Fibroblast of lung (primary cell): ENCODE measurements around the gene ABCC9. TPM values are rescaled to one million over a fixed set of nuclear protein-coding genes. Genes with fewer than 3 reads are reported as not detected.

Experiments used
- DNase-seq, 2 donors: peaks; one replicate each; pipeline versions ENCODE4 v3.0.0 to v3.0.0-alpha.2; 2010; ENCODE audit warnings: low read depth in 2 of 2
- H2AFZ ChIP-seq: 2 replicates; pipeline ENCODE4 v1.5.1; 2012; ENCODE audit warnings: low read length, control low read depth, inconsistent platforms
- H3K27ac ChIP-seq: 2 replicates; pipeline ENCODE4 v1.5.1; 2011; ENCODE audit warnings: low read length, control low read depth; ENCODE audit not compliant: insufficient read depth
- H3K27me3 ChIP-seq: 2 replicates; pipeline ENCODE4 v1.5.1; 2011; ENCODE audit warnings: mild to moderate bottlenecking, low read length; ENCODE audit not compliant: control insufficient read depth, insufficient read depth
- H3K36me3 ChIP-seq: 2 replicates; pipeline ENCODE4 v1.5.1; 2011; ENCODE audit warnings: low read length; ENCODE audit not compliant: control insufficient read depth, insufficient read depth
- H3K4me1 ChIP-seq: 2 replicates; pipeline ENCODE4 v1.5.1; 2011; ENCODE audit warnings: low read length; ENCODE audit not compliant: control insufficient read depth, insufficient read depth; ENCODE audit errors: extremely low read depth
- H3K4me2 ChIP-seq: 2 replicates; pipeline ENCODE4 v1.5.1; 2011; ENCODE audit warnings: low read length, control low read depth; ENCODE audit not compliant: insufficient read depth; ENCODE audit errors: extremely low read depth
- H3K4me3 ChIP-seq, 4 experiments: fragments of 200-600 bp in 1 of 4; sonication (generic) in 1 of 4; replicated peaks in 1 of 4; 2 replicates each; pipeline ENCODE4 v1.5.1; 2011 to 2016; ENCODE audit warnings: low read length in 4 of 4, low read depth in 3 of 4, mild to moderate bottlenecking in 3 of 4, control low read depth in 2 of 4, inconsistent platforms in 1 of 4, mixed read lengths in 1 of 4; ENCODE audit not compliant: insufficient read depth in 1 of 4; ENCODE audit errors: control extremely low read depth in 1 of 4
- H3K79me2 ChIP-seq: 2 replicates; pipeline ENCODE4 v1.5.1; 2012; ENCODE audit warnings: mild to moderate bottlenecking, low read length, inconsistent platforms; ENCODE audit not compliant: control insufficient read depth, insufficient read depth
- H3K9ac ChIP-seq: 2 replicates; pipeline ENCODE4 v1.5.1; 2011; ENCODE audit warnings: mild to moderate bottlenecking, low read length, control low read depth; ENCODE audit not compliant: insufficient read depth
- H3K9me3 ChIP-seq: 2 replicates; pipeline ENCODE4 v1.5.1; 2012; ENCODE audit warnings: low read depth, low read length; ENCODE audit not compliant: control insufficient read depth, insufficient read depth
- H4K20me1 ChIP-seq: 2 replicates; pipeline ENCODE4 v1.5.1; 2011; ENCODE audit warnings: low read length; ENCODE audit not compliant: control insufficient read depth, insufficient read depth; ENCODE audit errors: extremely low read depth
- EZH2 ChIP-seq: IDR thresholded peaks from 2 replicates; pipeline ENCODE4 v1.5.1; 2012; ENCODE audit warnings: low read length, control low read depth, mild to moderate bottlenecking; ENCODE audit errors: missing control alignments
- polyA plus RNA-seq, 2 donors: library from polyadenylated mRNA; depleted of rRNA in 1 of 2; stranded (reverse) in 1 of 2; unstranded in 1 of 2; fragments of >200 nt; gene quantifications; 2 replicates each; pipeline ENCODE4 v1.2.1, GENCODE V29; 2011 to 2012; ENCODE audit warnings: missing spikeins in 1 of 2
- total RNA-seq: library from RNA; depleted of rRNA; stranded (reverse); fragments of >200 nt; gene quantifications from 2 replicates; pipeline ENCODE4 v1.2.1, GENCODE V29; 2014
- TF ChIP-seq, protein P1 (sequence below), 2 donors: IDR thresholded peaks in 1 of 2; conservative IDR thresholded peaks in 1 of 2; 1 replicate in 1 of 2; 2 replicates in 1 of 2; pipeline ENCODE4 v1.5.1; 2011 to 2012; ENCODE audit warnings: low read length in 2 of 2, control low read depth in 1 of 2, inconsistent platforms in 1 of 2, low read depth in 1 of 2, mild to moderate bottlenecking in 1 of 2

ABCC9 gene
- total and polyA plus RNA-seq, 2 donors (not counting 1 experiment from before 2014, with no cell fraction given) = 9.9 to 31.1 TPM

DNA sequence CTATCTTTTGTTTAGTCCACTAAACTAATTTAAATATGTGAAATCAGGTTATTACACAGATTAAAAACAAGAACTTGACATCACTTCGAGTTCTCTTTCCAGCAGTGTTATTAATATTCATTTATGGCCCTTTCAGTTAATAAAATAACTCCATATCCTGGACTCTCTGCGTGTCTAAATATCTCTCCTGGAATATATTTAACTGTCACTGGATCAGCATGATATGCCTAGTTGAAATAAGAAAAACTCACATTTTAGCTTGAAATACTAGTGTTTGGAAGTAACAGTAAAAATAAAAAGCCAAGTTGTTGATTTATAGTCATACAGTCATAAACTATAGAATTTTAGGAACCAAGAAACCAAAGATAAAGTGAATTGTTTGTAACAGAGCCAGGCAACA lies 45.6 kb downstream of the ABCC9 start:
- no peak overlapping the region for H3K4me3 ChIP-seq
- no peaks in the 10 kb centered on the region for H3K27me3 ChIP-seq
- H3K9me3 ChIP-seq = no peaks in the 10 kb centered on the region
- H3K9ac ChIP-seq = no peak overlapping the region
- H3K4me1 ChIP-seq = no peaks in the 10 kb centered on the region
- no peak for DNase-seq
- H2AFZ ChIP-seq = no peak overlapping the region
- H3K36me3 ChIP-seq = no peaks in the 10 kb centered on the region
- TF ChIP-seq, protein P1, sequence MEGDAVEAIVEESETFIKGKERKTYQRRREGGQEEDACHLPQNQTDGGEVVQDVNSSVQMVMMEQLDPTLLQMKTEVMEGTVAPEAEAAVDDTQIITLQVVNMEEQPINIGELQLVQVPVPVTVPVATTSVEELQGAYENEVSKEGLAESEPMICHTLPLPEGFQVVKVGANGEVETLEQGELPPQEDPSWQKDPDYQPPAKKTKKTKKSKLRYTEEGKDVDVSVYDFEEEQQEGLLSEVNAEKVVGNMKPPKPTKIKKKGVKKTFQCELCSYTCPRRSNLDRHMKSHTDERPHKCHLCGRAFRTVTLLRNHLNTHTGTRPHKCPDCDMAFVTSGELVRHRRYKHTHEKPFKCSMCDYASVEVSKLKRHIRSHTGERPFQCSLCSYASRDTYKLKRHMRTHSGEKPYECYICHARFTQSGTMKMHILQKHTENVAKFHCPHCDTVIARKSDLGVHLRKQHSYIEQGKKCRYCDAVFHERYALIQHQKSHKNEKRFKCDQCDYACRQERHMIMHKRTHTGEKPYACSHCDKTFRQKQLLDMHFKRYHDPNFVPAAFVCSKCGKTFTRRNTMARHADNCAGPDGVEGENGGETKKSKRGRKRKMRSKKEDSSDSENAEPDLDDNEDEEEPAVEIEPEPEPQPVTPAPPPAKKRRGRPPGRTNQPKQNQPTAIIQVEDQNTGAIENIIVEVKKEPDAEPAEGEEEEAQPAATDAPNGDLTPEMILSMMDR (conservative IDR thresholded peaks at IDR 0.05 in 1 of 2, IDR thresholded peaks at IDR 0.05 in 1 of 2; ENCODE audit: low read depth in 1 of 2, low read length in 2 of 2) = no peak
- no peak for TF ChIP-seq EZH2
- H3K79me2 ChIP-seq = no peaks in the 10 kb centered on the region
- H3K27ac ChIP-seq = no peak overlapping the region
- H3K4me2 ChIP-seq = no peak overlapping the region
- H4K20me1 ChIP-seq = no peaks in the 10 kb centered on the region

DNA sequence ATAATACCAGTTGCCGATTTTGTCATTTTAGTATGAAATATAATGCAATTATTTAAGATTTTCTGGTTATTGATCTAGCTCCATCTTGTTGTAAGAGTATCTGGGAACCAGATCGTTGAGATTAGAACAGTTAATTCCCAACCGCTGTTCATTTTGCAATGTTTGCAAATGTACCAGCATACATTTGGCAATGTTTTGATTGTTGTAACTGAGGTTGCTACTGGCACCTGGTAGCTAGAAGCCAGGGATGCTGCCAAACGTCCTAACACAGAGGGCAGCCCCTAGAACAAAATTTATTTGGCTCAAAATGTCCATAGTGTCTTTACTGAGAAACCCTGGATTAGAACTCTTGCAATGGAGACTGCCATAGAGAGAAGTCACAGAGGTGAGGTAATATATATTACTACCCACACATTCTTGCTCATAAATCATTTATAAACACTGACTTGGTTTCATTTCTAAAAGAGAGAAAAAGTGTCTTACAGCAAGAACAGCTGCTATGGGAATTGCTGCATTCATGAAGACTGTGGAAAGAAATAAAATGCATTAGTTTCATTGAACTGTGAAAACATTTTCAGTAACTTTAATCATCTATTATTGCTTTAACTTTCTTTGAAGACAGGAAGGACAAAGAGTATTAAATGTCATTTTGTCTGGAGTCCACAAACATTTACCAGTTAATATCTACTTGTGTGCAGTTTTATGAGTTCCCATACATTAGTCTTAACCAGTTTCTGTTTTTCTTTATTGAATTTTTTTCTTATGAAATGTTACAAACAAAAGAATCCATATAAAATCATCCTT lies 46.2 kb downstream of the ABCC9 start:
- Histone ChIP-seq H3K9ac (no peak overlapping the region), H3K36me3 (no peaks in the 10 kb centered on the region)
- DNase-seq = peak in 1 of 2 donors; percentile 19

DNA sequence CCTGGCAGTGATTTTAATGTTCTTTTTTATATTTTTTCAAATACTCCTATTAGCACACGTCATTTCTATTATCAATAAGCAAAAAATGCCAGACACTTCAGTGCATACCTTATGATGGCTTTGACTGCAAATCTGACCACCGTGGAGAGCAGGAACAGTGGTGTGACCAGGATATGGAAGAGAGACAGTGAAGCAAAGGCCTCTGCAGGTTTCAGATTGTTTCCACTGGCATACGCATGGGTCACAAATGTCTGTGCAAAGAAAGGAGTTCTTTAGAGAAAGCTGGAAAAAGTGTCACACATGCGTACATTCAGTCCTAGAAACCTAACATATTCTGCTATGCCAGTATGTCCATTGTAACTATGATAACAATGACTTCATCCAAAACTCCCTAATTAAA lies 47.3 kb downstream of the ABCC9 start:
- no peak overlapping the region for H3K4me3 ChIP-seq
- no peaks in the 10 kb centered on the region for H4K20me1 ChIP-seq
- DNase-seq = no peak
- H3K27me3 ChIP-seq = no peaks in the 10 kb centered on the region
- H3K27ac ChIP-seq = no peak overlapping the region
- TF ChIP-seq EZH2 = no peak
- TF ChIP-seq, protein P1 (conservative IDR thresholded peaks at IDR 0.05 in 1 of 2, IDR thresholded peaks at IDR 0.05 in 1 of 2; ENCODE audit: low read depth in 1 of 2, low read length in 2 of 2) = no peak
- no peaks in the 10 kb centered on the region for H3K4me1 ChIP-seq
- H3K79me2 ChIP-seq = no peaks in the 10 kb centered on the region
- H3K9ac ChIP-seq = no peak overlapping the region
- no peaks in the 10 kb centered on the region for H3K9me3 ChIP-seq
- H3K4me2 ChIP-seq = no peak overlapping the region
- no peaks in the 10 kb centered on the region for H3K36me3 ChIP-seq
- no peak overlapping the region for H2AFZ ChIP-seq

More for the DNA sequence above, 46.2 kb downstream of the ABCC9 start:
- H4K20me1 ChIP-seq = no peaks in the 10 kb centered on the region
- no peak overlapping the region for H3K4me3 ChIP-seq
- no peaks in the 10 kb centered on the region for H3K4me1 ChIP-seq
- TF ChIP-seq EZH2 = no peak
- TF ChIP-seq, protein P1 (conservative IDR thresholded peaks at IDR 0.05 in 1 of 2, IDR thresholded peaks at IDR 0.05 in 1 of 2; ENCODE audit: low read depth in 1 of 2, low read length in 2 of 2) = no peak
- H3K27me3 ChIP-seq = no peaks in the 10 kb centered on the region
- no peak overlapping the region for H3K27ac ChIP-seq
- no peak overlapping the region for H2AFZ ChIP-seq
- no peaks in the 10 kb centered on the region for H3K79me2 ChIP-seq
- H3K9me3 ChIP-seq = no peaks in the 10 kb centered on the region
- H3K4me2 ChIP-seq = no peak overlapping the region
